A673 (cell line): ENCODE measurements around the gene ZNF768. TPM values are rescaled to one million over a fixed set of nuclear protein-coding genes. Genes with fewer than 3 reads are reported as not detected.

ENCODE experiments used
- BruUV-seq: library from RNA; stranded (reverse); fragments of 400-500 nt; replicated peaks from 2 replicates; lab custom pipeline; 2021; lab: Mats Ljungman, UMichigan
- CTCF ChIA-PET: fragments of 300-600 bp; sonication (Branson Sonifier 250); formaldehyde crosslinking; loops from one replicate; lab custom pipeline; 2022; ENCODE audit warnings: antibody characterized with exemption; lab: Charles Lee
- POLR2A ChIA-PET: fragments of 300-600 bp; sonication (Branson Sonifier 250); formaldehyde crosslinking; loops from one replicate; lab custom pipeline; 2022; ENCODE audit warnings: antibody characterized with exemption; ENCODE audit not compliant: low non-redundant PET; lab: Charles Lee
- DNase-seq: peaks from one replicate; pipeline ENCODE4 v3.0.0-alpha.2; 2015; ENCODE audit warnings: low spot score
- H3K27ac ChIP-seq: fragments of 200-600 bp; sonication (generic); 2 replicates; pipeline ENCODE4 v1.5.1; 2016; ENCODE audit warnings: mixed run types, low read depth, mild to moderate bottlenecking, mixed read lengths, antibody characterized with exemption, low read length; ENCODE audit not compliant: poor library complexity, severe bottlenecking
- H3K27me3 ChIP-seq: fragments of 200-600 bp; sonication (generic); replicated peaks from 2 replicates; pipeline ENCODE4 v1.6.1; 2017; ENCODE audit warnings: mixed run types, low read depth, mild to moderate bottlenecking, mixed read lengths, antibody characterized with exemption, low read length; ENCODE audit not compliant: insufficient read depth, poor library complexity
- H3K36me3 ChIP-seq: fragments of 200-600 bp; sonication (generic); 2 replicates; pipeline ENCODE4 v1.6.1; 2016; ENCODE audit warnings: mixed run types, mild to moderate bottlenecking, mixed read lengths, antibody characterized with exemption, low read length; ENCODE audit not compliant: insufficient read depth, poor library complexity, severe bottlenecking
- H3K4me1 ChIP-seq: fragments of 200-600 bp; sonication (generic); 2 replicates; pipeline ENCODE4 v1.6.1; 2017; ENCODE audit warnings: mixed run types, mild to moderate bottlenecking, mixed read lengths, antibody characterized with exemption, low read length; ENCODE audit not compliant: insufficient read depth, poor library complexity, severe bottlenecking
- H3K4me3 ChIP-seq: fragments of 200-600 bp; sonication (generic); 2 replicates; pipeline ENCODE4 v1.5.1; 2016; ENCODE audit warnings: low read depth, mixed run types, mild to moderate bottlenecking, mixed read lengths, low read length; ENCODE audit not compliant: poor library complexity, severe bottlenecking
- H3K9me3 ChIP-seq: fragments of 200-600 bp; sonication (generic); 2 replicates; pipeline ENCODE4 v1.6.1; 2016; ENCODE audit warnings: mixed run types, low read depth, mild to moderate bottlenecking, mixed read lengths, antibody characterized with exemption, low read length; ENCODE audit not compliant: poor library complexity, severe bottlenecking
- EZH2 ChIP-seq: fragments of 200-600 bp; sonication (generic); IDR thresholded peaks from 2 replicates; pipeline ENCODE4 v1.6.1; 2017; ENCODE audit warnings: borderline replicate concordance, low read depth, mild to moderate bottlenecking, mixed read lengths, antibody characterized with exemption, low read length; ENCODE audit not compliant: poor library complexity, severe bottlenecking
- intact Hi-C: fragments of 100-400 bp; cut with micrococcal nuclease; formaldehyde crosslinking; loops from one replicate; pipeline ENCODE4 v1.10.0; 2022; ENCODE audit not compliant: unreplicated experiment
- total RNA-seq: library from RNA; stranded (reverse); gene quantifications from 2 replicates; pipeline ENCODE4 v1.2.3, GENCODE V29; 2021
- TF ChIP-seq, protein P1 (sequence below): fragments of 300-800, 200-600 bp; sonication (generic); conservative IDR thresholded peaks from 2 replicates; pipeline ENCODE4 v1.5.1; 2017; ENCODE audit warnings: low read depth, mild to moderate bottlenecking, antibody characterized with exemption, low read length, moderate library complexity, mixed read lengths

The ZNF768 gene
- total RNA-seq, 1 experiment from 2014 or later: 32.7 TPM

DNA sequence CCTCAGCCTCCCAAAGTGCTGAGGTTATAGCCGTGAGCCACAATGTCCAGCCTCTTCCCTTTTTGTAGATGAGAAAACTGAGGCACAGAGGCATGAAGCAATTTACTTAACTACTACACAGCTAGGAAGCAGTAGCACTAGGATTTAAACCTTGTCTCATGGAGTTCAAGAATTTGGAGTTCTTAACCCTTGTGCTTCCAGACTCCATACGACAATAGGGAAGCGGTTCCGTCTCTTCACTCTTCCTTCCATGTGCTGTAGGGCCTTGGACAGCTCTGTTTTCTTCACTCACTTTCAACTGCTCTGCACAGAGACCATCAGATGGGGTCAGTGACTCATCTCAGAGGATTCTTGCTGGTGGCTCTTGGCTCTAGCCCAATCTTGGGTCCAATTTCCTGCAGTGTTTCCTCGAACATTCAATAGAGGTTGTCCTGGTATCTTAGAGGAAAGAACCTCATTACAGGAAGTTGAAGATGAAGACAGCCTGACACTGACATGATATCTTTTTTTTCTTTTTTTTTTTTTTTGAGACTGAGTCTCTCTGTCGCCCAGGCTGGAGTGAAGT is 34.5 kb downstream of the ZNF768 start:
- CTCF ChIA-PET: interaction anchor here (0.6 to 1.4 kb wide), 3 partner anchors 23 to 67 kb away, joined by 3 to 6 read pairs (median 3); partner anchors contain the start of gene DCTPP1
- Histone ChIP-seq H3K27ac (no peak overlapping the region), H3K4me1 (no peaks in the 10 kb centered on the region), H3K9me3 (no peaks in the 10 kb centered on the region), H3K27me3 (no peaks in the 10 kb centered on the region), H3K36me3 (no peaks in the 10 kb centered on the region), H3K4me3 (no peak overlapping the region)
- no peak for TF ChIP-seq EZH2
- TF ChIP-seq, protein P1, sequence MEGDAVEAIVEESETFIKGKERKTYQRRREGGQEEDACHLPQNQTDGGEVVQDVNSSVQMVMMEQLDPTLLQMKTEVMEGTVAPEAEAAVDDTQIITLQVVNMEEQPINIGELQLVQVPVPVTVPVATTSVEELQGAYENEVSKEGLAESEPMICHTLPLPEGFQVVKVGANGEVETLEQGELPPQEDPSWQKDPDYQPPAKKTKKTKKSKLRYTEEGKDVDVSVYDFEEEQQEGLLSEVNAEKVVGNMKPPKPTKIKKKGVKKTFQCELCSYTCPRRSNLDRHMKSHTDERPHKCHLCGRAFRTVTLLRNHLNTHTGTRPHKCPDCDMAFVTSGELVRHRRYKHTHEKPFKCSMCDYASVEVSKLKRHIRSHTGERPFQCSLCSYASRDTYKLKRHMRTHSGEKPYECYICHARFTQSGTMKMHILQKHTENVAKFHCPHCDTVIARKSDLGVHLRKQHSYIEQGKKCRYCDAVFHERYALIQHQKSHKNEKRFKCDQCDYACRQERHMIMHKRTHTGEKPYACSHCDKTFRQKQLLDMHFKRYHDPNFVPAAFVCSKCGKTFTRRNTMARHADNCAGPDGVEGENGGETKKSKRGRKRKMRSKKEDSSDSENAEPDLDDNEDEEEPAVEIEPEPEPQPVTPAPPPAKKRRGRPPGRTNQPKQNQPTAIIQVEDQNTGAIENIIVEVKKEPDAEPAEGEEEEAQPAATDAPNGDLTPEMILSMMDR: no peak
- intact Hi-C loops: loop anchor here (10.0 kb wide), 1 partner anchor 47 kb away; the partner anchor contains the start of gene SEPHS2
- no TSS peak for BruUV-seq
- DNase-seq: peak; percentile 86
- POLR2A ChIA-PET: no interaction called here

DNA sequence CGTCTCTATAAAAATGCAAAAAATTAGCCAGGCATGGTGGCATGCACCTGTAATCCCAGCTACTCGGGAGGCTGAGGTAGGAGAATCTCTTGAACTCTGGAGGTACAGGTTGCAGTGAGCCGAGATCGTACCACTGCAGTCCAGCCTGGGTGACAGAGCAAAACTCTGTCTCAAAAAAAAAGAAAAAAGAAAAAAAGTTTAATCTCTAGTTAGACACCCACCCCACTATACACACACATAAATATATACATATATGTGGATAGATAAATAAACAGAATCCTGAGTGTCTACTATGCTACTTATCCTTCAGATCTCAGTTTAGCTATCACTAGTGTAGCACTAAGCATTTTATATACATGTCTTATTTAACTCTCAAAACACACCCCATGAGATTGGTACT is 35.1 kb downstream of the ZNF768 start:
- H3K4me1 ChIP-seq: no peaks in the 10 kb centered on the region
- no peak overlapping the region for H3K27ac ChIP-seq
- POLR2A ChIA-PET: no interaction called here
- CTCF ChIA-PET: interaction anchor here (1.3 to 1.4 kb wide), 2 partner anchors 61 to 67 kb away, joined by 3 to 6 read pairs; partner anchors contain the start of gene DCTPP1
- H3K27me3 ChIP-seq: no peaks in the 10 kb centered on the region
- TF ChIP-seq, protein P1: no peak
- no peak for TF ChIP-seq EZH2
- H3K4me3 ChIP-seq: no peak overlapping the region
- BruUV-seq: no TSS peak
- intact Hi-C loops: loop anchor here (10.0 kb wide), 1 partner anchor 46 kb away; the partner anchor contains the start of gene SEPHS2
- no peaks in the 10 kb centered on the region for H3K36me3 ChIP-seq
- no peak for DNase-seq
- no peaks in the 10 kb centered on the region for H3K9me3 ChIP-seq

DNA sequence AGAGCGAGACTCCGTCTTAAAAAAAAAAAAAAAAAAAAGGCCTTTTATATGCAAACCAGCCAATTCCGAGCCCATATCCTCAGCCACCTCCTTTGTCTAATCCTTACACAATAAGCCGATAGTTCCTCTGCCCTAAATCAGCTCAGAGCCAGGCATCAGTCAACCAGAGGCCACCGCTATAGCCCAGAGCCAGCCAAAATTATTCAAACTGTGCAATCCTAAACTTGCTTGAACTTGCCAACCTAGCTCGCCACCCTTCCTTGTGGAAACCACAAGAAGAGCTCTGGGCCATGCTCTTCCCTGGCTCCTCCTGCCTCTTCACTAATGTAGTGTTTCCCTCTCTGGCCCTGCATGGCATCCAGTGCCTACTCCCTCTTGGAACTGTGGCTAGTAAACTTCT is 36.2 kb downstream of the ZNF768 start:
- Histone ChIP-seq H3K9me3 (no peaks in the 10 kb centered on the region), H3K27me3 (no peaks in the 10 kb centered on the region), H3K36me3 (no peaks in the 10 kb centered on the region), H3K4me1 (no peaks in the 10 kb centered on the region), H3K27ac (no peak overlapping the region), H3K4me3 (no peak overlapping the region)
- intact Hi-C loops: loop anchor here (10.0 kb wide), 1 partner anchor 45 kb away; the partner anchor contains the start of gene SEPHS2
- TF ChIP-seq, protein P1: no peak
- TF ChIP-seq EZH2: no peak
- no peak for DNase-seq
- no TSS peak for BruUV-seq
- POLR2A ChIA-PET: no interaction called here
- CTCF ChIA-PET: no interaction called here
